SK-N-SH (cell line): ENCODE data around the gene GSTO2. TPM values are rescaled to one million over a fixed set of nuclear protein-coding genes. Genes with fewer than 3 reads are reported as not detected.

Experiments
- CTCF ChIA-PET: fragments of 300-600, 350-600 bp; formaldehyde crosslinking; extraction: SDS; loops from one replicate; lab custom pipeline; 2021; lab: Yijun Ruan, JAX
- POLR2A ChIA-PET: fragments of 350-600 bp; sonication (Branson Sonifier 250); formaldehyde crosslinking; extraction: SDS; loops from one replicate; lab custom pipeline; 2020; ENCODE audit warnings: antibody characterized with exemption, inconsistent platforms; lab: Yijun Ruan, JAX
- DNase-seq: peaks from one replicate; pipeline ENCODE4 v3.0.0; 2012
- H2AFZ ChIP-seq: fragments of 200-600 bp; sonication (generic); 2 replicates; pipeline ENCODE4 v1.8.1; 2016; ENCODE audit warnings: antibody characterized with exemption, mild to moderate bottlenecking, low read depth
- H3F3A ChIP-seq: fragments of 200-600 bp; sonication (generic); replicated peaks from 2 replicates; pipeline ENCODE3; 2016; ENCODE audit warnings: antibody characterized with exemption, mild to moderate bottlenecking; ENCODE audit not compliant: insufficient read depth
- H3K27ac ChIP-seq, 2 experiments: fragments of 200-500 bp in 1 of 2; fragments of 200-600 bp in 1 of 2; sonication (Bioruptor generic) in 1 of 2; sonication (generic), shearing (Covaris generic) in 1 of 2; 2 replicates each; pipeline versions ENCODE4 v1.5.1 to v1.6.1; 2014 to 2016; ENCODE audit warnings: low read depth in 2 of 2, inconsistent platforms in 1 of 2, low read length in 1 of 2, mild to moderate bottlenecking in 1 of 2, mixed read lengths in 1 of 2
- H3K27me3 ChIP-seq: fragments of 200-600 bp; sonication (generic), shearing (Covaris generic); 2 replicates; pipeline ENCODE4 v1.6.1; 2016; ENCODE audit warnings: mixed run types; ENCODE audit not compliant: insufficient read depth
- H3K36me3 ChIP-seq, 2 experiments: fragments of 200-500 bp in 1 of 2; fragments of 200-600 bp in 1 of 2; sonication (Bioruptor generic) in 1 of 2; sonication (generic) in 1 of 2; replicated peaks in 1 of 2; 2 replicates each; pipeline versions ENCODE3 to v1.5.1; 2014 to 2016; ENCODE audit warnings: low read length in 1 of 2, mild to moderate bottlenecking in 1 of 2; ENCODE audit not compliant: insufficient read depth in 2 of 2, control insufficient read depth in 1 of 2
- H3K4me1 ChIP-seq, 2 experiments: fragments of 200-500 bp in 1 of 2; fragments of 200-600 bp in 1 of 2; sonication (Bioruptor generic) in 1 of 2; sonication (generic), shearing (Covaris generic) in 1 of 2; 2 replicates each; pipeline versions ENCODE4 v1.5.1 to v1.6.1; 2014 to 2016; ENCODE audit warnings: low read depth in 1 of 2, low read length in 1 of 2, mixed run types in 1 of 2; ENCODE audit not compliant: insufficient read depth in 2 of 2, control insufficient read depth in 1 of 2
- H3K4me2 ChIP-seq: fragments of 200-600 bp; sonication (generic), shearing (Covaris generic); 2 replicates; pipeline ENCODE4 v1.6.1; 2017; ENCODE audit warnings: mixed run types
- H3K4me3 ChIP-seq, 2 experiments: fragments of 200-500 bp in 1 of 2; fragments of 200-600 bp in 1 of 2; sonication (Bioruptor generic) in 1 of 2; sonication (generic), shearing (Covaris generic) in 1 of 2; 2 replicates each; pipeline versions ENCODE4 v1.5.1 to v1.8.1; 2014 to 2016; ENCODE audit warnings: low read depth in 2 of 2, inconsistent platforms in 1 of 2, low read length in 1 of 2, mild to moderate bottlenecking in 1 of 2, mixed read lengths in 1 of 2, moderate library complexity in 1 of 2
- H3K79me2 ChIP-seq: fragments of 200-600 bp; sonication (generic); 2 replicates; pipeline ENCODE4 v1.8.1; 2017; ENCODE audit warnings: mild to moderate bottlenecking; ENCODE audit not compliant: insufficient read depth
- H3K9ac ChIP-seq: fragments of 200-600 bp; sonication (generic); 2 replicates; pipeline ENCODE4 v1.6.1; 2017; ENCODE audit warnings: mixed run types
- H3K9me2 ChIP-seq: fragments of 200-600 bp; sonication (generic); 2 replicates; pipeline ENCODE4 v1.6.1; 2017; ENCODE audit warnings: mixed run types
- H3K9me3 ChIP-seq: fragments of 200-600 bp; sonication (generic); 2 replicates; pipeline ENCODE4 v1.6.1; 2017; ENCODE audit warnings: mixed run types, mild to moderate bottlenecking, moderate library complexity
- H4K20me1 ChIP-seq: fragments of 200-600 bp; sonication (generic); 2 replicates; pipeline ENCODE4 v1.6.1; 2017; ENCODE audit warnings: mild to moderate bottlenecking, mixed run types; ENCODE audit not compliant: insufficient read depth
- CTCF ChIP-seq: fragments of 200-600 bp; sonication (generic); IDR thresholded peaks from 2 replicates; pipeline ENCODE4 v1.6.1; 2017; ENCODE audit warnings: antibody characterized with exemption, mild to moderate bottlenecking, moderate library complexity
- FOSL2 ChIP-seq: IDR thresholded peaks from 2 replicates; pipeline ENCODE4 v1.4.0; 2012; ENCODE audit warnings: low read depth, mild to moderate bottlenecking, moderate library complexity, borderline replicate concordance
- GATA2 ChIP-seq: sonication (generic); formaldehyde crosslinking; IDR thresholded peaks from 2 replicates; pipeline ENCODE4 v1.5.0; 2020; ENCODE audit warnings: mild to moderate bottlenecking, missing genetic modification reagents
- IRF3 ChIP-seq: fragments of 150-350 bp; IDR thresholded peaks from 2 replicates; pipeline ENCODE4 v1.6.1; 2016; ENCODE audit warnings: mild to moderate bottlenecking, low read depth, low read length
- JUND ChIP-seq: IDR thresholded peaks from 2 replicates; pipeline ENCODE4 v1.4.0; 2012
- MXI1 ChIP-seq: IDR thresholded peaks from 2 replicates; pipeline ENCODE4 v1.6.1; 2012; ENCODE audit warnings: mild to moderate bottlenecking, low read depth, low read length, improper control_type of control experiment
- PBX3 ChIP-seq: IDR thresholded peaks from 2 replicates; pipeline ENCODE4; 2012
- POLR2AphosphoS5 ChIP-seq: IDR thresholded peaks from 2 replicates; pipeline ENCODE4 v1.6.1; 2012; ENCODE audit warnings: low read depth, low read length
- RFX5 ChIP-seq: IDR thresholded peaks from 2 replicates; pipeline ENCODE4 v1.6.1; 2012; ENCODE audit warnings: mild to moderate bottlenecking, improper control_type of control experiment, low read length
- RXRA ChIP-seq: IDR thresholded peaks from 2 replicates; pipeline ENCODE4 v1.4.0; 2012; ENCODE audit warnings: low read depth, mild to moderate bottlenecking, borderline replicate concordance
- SIN3A ChIP-seq: IDR thresholded peaks from 2 replicates; pipeline ENCODE4 v1.6.1; 2012; ENCODE audit warnings: low read depth, mild to moderate bottlenecking, low read length, moderate library complexity, borderline replicate concordance
- TEAD4 ChIP-seq: IDR thresholded peaks from 2 replicates; pipeline ENCODE4 v1.4.0; 2012; ENCODE audit warnings: mild to moderate bottlenecking, borderline replicate concordance; ENCODE audit not compliant: insufficient read depth
- USF2 ChIP-seq: fragments of 150-350 bp; IDR thresholded peaks from 2 replicates; pipeline ENCODE4 v1.6.1; 2017; ENCODE audit warnings: antibody characterized with exemption, low read length, low read depth, borderline replicate concordance
- YY1 ChIP-seq: IDR thresholded peaks from 2 replicates; pipeline ENCODE4 v1.4.0; 2012; ENCODE audit warnings: low read depth, mild to moderate bottlenecking
- WGBS: methylation state at CpG from one replicate; pipeline ENCODE4 v1.1.6; 2017; ENCODE audit warnings: low lambda C conversion rate; 5-methylcytosine and 5-hydroxymethylcytosine counted together
- polyA plus RNA-seq, 3 experiments: library from polyadenylated mRNA; depleted of rRNA; stranded (reverse); fragments of >200 nt; gene quantifications; 2 replicates each; pipeline ENCODE4 v1.2.3, GENCODE V29; 2012

Gene GSTO2
- polyA plus RNA-seq, 1 of the 3 experiments (the other 2 are of a cell fraction) = 0.49 TPM

GRCh38 chr10:104307576-104308438 is 38.8 kb downstream of the GSTO2 start:
- no peak for DNase-seq
- Histone ChIP-seq H4K20me1 (peaks cover 5% of the 10 kb centered on the region; the same call in 1 of the 2 replicates), H3K9me2 (no peaks in the 10 kb centered on the region), H3F3A (peaks cover 24% of the 10 kb centered on the region), H3K9me3 (no peaks in the 10 kb centered on the region), H3K9ac (no peak overlapping the region), H3K36me3 (peaks cover 7 to 11% of the 10 kb centered on the region in 2 experiments), H2AFZ (no peak overlapping the region), H3K4me1 (peaks cover 10 to 19% of the 10 kb centered on the region in 2 experiments; a peak in 3 of 4 replicates), H3K27ac (peak overlapping the region in 1 of 2 experiments; percentile 15; a peak in 1 of 4 replicates), H3K27me3 (no peaks in the 10 kb centered on the region), H3K79me2 (peaks cover 27% of the 10 kb centered on the region), H3K4me2 (no peak overlapping the region), H3K4me3 (no peak overlapping the region)
- 93% methylated on average over 8 of the region's 10 CpGs for WGBS
- TF ChIP-seq RFX5 = no peak
- TF ChIP-seq PBX3 = no peak
- no peak for TF ChIP-seq FOSL2
- TF ChIP-seq YY1 = no peak
- no peak for TF ChIP-seq MXI1
- TF ChIP-seq GATA2 (CRISPR knock-in tag) = no peak
- no peak for TF ChIP-seq IRF3
- TF ChIP-seq CTCF = no peak
- TF ChIP-seq SIN3A = no peak
- TF ChIP-seq TEAD4 = no peak
- TF ChIP-seq USF2 = no peak
- no peak for TF ChIP-seq POLR2AphosphoS5
- no peak for TF ChIP-seq JUND
- no peak for TF ChIP-seq RXRA
- CTCF ChIA-PET = interaction anchor here (1.0 to 10.3 kb wide), 7 partner anchors 8 to 44 kb away, joined by 3 to 152 read pairs (median 20); partner anchors contain the start of genes CFAP58 and ITPRIP
- POLR2A ChIA-PET = no interaction called here
